Measurements from ENCODE around the gene ACIN1. TPM values are rescaled to one million over a fixed set of nuclear protein-coding genes. Genes with fewer than 3 reads are reported as not detected.

ACIN1 gene
- total and polyA plus RNA-seq, 10 of the 15 experiments (the other 5 are each of a cell fraction or from before 2014, with no cell fraction given), result 4.3 to 148 (median 93.4) TPM

DNA sequence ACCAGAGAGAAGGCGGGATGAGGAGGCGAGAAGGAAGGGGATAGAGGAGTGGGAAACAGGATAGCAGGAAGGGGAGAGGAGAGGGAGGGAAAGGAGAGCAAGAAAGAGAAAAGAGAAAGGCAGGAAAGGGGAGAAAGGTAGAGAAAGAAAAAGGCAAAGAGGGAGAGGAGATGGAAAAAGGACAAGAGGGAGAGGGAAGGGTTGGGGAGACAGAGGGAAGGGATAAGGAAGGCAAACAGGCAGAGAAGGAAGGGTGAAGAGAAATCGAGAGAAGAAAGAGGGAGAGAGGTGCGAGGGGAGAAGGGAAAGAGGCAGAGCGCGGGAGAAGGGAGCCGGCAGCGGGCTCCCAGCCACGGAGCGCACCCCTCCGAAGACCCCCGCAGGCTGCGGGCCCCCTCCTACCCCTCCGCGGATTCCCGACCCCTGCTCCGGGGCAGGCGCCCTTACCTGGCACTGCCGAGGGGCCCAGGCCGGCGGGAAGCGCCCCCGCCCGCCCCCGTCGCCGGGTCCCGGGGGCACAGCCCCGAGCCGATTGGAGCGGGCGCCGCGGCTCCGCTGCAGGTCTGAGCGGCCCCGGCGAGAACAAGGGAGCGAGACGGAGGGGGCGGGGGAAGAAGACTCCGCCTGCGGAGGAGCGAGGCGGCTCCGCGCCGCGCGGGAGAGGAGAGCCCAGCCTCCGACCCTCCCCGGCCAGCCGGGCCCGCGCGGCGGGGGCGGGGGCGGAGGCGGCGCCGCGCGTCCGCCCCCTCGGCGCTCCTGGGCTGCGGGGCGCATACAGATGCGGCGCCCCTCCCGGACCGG is 37.8 kb downstream of the ACIN1 start, which contains the start of gene CDH24 (continued):
- no peak for TF ChIP-seq FOS (IDR thresholded peaks at IDR 0.05; ENCODE audit: borderline replicate concordance, extremely low read depth, insufficient read length)
- TF ChIP-seq ZNF217 (IDR thresholded peaks at IDR 0.05), result peak; percentile 54; the same call in 1 of the 2 replicates
- TF ChIP-seq FOXM1 (IDR thresholded peaks at IDR 0.05; ENCODE audit: low read depth, low read length), result no peak
- TF ChIP-seq YY1 (IDR thresholded peaks at IDR 0.05; ENCODE audit: low read depth, low read length), result no peak
- TF ChIP-seq, protein P1, sequence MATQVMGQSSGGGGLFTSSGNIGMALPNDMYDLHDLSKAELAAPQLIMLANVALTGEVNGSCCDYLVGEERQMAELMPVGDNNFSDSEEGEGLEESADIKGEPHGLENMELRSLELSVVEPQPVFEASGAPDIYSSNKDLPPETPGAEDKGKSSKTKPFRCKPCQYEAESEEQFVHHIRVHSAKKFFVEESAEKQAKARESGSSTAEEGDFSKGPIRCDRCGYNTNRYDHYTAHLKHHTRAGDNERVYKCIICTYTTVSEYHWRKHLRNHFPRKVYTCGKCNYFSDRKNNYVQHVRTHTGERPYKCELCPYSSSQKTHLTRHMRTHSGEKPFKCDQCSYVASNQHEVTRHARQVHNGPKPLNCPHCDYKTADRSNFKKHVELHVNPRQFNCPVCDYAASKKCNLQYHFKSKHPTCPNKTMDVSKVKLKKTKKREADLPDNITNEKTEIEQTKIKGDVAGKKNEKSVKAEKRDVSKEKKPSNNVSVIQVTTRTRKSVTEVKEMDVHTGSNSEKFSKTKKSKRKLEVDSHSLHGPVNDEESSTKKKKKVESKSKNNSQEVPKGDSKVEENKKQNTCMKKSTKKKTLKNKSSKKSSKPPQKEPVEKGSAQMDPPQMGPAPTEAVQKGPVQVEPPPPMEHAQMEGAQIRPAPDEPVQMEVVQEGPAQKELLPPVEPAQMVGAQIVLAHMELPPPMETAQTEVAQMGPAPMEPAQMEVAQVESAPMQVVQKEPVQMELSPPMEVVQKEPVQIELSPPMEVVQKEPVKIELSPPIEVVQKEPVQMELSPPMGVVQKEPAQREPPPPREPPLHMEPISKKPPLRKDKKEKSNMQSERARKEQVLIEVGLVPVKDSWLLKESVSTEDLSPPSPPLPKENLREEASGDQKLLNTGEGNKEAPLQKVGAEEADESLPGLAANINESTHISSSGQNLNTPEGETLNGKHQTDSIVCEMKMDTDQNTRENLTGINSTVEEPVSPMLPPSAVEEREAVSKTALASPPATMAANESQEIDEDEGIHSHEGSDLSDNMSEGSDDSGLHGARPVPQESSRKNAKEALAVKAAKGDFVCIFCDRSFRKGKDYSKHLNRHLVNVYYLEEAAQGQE (IDR thresholded peaks at IDR 0.05; ENCODE audit: low read depth, low read length), result no peak
- TF ChIP-seq ETV6 (conservative IDR thresholded peaks at IDR 0.05 in 1 of 2, IDR thresholded peaks at IDR 0.05 in 1 of 2; ENCODE audit: borderline replicate concordance in 1 of 2, low read depth in 1 of 2), result no peak
- TF ChIP-seq, protein P2, sequence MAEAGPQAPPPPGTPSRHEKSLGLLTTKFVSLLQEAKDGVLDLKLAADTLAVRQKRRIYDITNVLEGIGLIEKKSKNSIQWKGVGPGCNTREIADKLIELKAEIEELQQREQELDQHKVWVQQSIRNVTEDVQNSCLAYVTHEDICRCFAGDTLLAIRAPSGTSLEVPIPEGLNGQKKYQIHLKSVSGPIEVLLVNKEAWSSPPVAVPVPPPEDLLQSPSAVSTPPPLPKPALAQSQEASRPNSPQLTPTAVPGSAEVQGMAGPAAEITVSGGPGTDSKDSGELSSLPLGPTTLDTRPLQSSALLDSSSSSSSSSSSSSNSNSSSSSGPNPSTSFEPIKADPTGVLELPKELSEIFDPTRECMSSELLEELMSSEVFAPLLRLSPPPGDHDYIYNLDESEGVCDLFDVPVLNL (IDR thresholded peaks at IDR 0.05; ENCODE audit: low read depth, low read length), result no peak
- TF ChIP-seq NR2F1 (conservative IDR thresholded peaks at IDR 0.05), result no peak
- TF ChIP-seq DPF2 (IDR thresholded peaks at IDR 0.05), result 0 out of 2 replicates have a peak, but pooled peaks have one; percentile 6
- TF ChIP-seq, protein P3, sequence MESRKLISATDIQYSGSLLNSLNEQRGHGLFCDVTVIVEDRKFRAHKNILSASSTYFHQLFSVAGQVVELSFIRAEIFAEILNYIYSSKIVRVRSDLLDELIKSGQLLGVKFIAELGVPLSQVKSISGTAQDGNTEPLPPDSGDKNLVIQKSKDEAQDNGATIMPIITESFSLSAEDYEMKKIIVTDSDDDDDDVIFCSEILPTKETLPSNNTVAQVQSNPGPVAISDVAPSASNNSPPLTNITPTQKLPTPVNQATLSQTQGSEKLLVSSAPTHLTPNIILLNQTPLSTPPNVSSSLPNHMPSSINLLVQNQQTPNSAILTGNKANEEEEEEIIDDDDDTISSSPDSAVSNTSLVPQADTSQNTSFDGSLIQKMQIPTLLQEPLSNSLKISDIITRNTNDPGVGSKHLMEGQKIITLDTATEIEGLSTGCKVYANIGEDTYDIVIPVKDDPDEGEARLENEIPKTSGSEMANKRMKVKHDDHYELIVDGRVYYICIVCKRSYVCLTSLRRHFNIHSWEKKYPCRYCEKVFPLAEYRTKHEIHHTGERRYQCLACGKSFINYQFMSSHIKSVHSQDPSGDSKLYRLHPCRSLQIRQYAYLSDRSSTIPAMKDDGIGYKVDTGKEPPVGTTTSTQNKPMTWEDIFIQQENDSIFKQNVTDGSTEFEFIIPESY (IDR thresholded peaks at IDR 0.05), result no peak
- TF ChIP-seq SIX5 (IDR thresholded peaks at IDR 0.05; ENCODE audit: low read depth, low read length, severe bottlenecking), result no peak
- TF ChIP-seq, protein P4, sequence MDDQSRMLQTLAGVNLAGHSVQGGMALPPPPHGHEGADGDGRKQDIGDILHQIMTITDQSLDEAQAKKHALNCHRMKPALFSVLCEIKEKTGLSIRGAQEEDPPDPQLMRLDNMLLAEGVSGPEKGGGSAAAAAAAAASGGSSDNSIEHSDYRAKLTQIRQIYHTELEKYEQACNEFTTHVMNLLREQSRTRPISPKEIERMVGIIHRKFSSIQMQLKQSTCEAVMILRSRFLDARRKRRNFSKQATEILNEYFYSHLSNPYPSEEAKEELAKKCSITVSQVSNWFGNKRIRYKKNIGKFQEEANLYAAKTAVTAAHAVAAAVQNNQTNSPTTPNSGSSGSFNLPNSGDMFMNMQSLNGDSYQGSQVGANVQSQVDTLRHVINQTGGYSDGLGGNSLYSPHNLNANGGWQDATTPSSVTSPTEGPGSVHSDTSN (IDR thresholded peaks at IDR 0.05; ENCODE audit: insufficient replicate concordance, low read depth, low read length), result no peak
- TF ChIP-seq RAD51 (IDR thresholded peaks at IDR 0.05), result no peak
- TF ChIP-seq, protein P5, sequence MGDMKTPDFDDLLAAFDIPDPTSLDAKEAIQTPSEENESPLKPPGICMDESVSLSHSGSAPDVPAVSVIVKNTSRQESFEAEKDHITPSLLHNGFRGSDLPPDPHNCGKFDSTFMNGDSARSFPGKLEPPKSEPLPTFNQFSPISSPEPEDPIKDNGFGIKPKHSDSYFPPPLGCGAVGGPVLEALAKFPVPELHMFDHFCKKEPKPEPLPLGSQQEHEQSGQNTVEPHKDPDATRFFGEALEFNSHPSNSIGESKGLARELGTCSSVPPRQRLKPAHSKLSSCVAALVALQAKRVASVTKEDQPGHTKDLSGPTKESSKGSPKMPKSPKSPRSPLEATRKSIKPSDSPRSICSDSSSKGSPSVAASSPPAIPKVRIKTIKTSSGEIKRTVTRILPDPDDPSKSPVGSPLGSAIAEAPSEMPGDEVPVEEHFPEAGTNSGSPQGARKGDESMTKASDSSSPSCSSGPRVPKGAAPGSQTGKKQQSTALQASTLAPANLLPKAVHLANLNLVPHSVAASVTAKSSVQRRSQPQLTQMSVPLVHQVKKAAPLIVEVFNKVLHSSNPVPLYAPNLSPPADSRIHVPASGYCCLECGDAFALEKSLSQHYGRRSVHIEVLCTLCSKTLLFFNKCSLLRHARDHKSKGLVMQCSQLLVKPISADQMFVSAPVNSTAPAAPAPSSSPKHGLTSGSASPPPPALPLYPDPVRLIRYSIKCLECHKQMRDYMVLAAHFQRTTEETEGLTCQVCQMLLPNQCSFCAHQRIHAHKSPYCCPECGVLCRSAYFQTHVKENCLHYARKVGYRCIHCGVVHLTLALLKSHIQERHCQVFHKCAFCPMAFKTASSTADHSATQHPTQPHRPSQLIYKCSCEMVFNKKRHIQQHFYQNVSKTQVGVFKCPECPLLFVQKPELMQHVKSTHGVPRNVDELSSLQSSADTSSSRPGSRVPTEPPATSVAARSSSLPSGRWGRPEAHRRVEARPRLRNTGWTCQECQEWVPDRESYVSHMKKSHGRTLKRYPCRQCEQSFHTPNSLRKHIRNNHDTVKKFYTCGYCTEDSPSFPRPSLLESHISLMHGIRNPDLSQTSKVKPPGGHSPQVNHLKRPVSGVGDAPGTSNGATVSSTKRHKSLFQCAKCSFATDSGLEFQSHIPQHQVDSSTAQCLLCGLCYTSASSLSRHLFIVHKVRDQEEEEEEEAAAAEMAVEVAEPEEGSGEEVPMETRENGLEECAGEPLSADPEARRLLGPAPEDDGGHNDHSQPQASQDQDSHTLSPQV (IDR thresholded peaks at IDR 0.05), result no peak
- TF ChIP-seq KDM1A (IDR thresholded peaks at IDR 0.05; ENCODE audit: borderline replicate concordance), result no peak
- no peak for TF ChIP-seq ATF7 (IDR thresholded peaks at IDR 0.05; ENCODE audit: low read depth)

Data from GM12878 (cell line).